Tibial artery (tissue), 4 donors: ENCODE data around the gene SIRPA.
A peak's percentile ranks its signal among the peaks of the same experiment; 100 is the strongest.

Experiments
- DNase-seq, 2 donors: peaks; one replicate each; pipeline ENCODE4 v3.0.0-alpha.2; 2019
- H3K27ac ChIP-seq, 2 donors: fragments of 200-600 bp; sonication (generic) in 1 of 2; 1 replicate in 1 of 2; 2 replicates in 1 of 2; pipeline ENCODE4 v1.5.1; 2018 to 2019; ENCODE audit warnings: mild to moderate bottlenecking in 1 of 2
- H3K27me3 ChIP-seq, 2 donors: fragments of 200-600 bp; sonication (generic) in 1 of 2; one replicate each; pipeline versions ENCODE4 v1.5.1 to v1.6.0; 2016 to 2019
- H3K36me3 ChIP-seq, 3 donors: fragments of 200-600 bp; sonication (generic) in 2 of 3; one replicate each; pipeline ENCODE4 v1.5.1; 2016 to 2019; ENCODE audit warnings: mild to moderate bottlenecking in 2 of 3
- H3K4me1 ChIP-seq, 4 donors: fragments of 200-600 bp; sonication (generic) in 2 of 4; 1 replicate in 3 of 4; 2 replicates in 1 of 4; pipeline ENCODE4 v1.5.1; 2016 to 2019
- H3K4me3 ChIP-seq, 2 donors: fragments of 200-600 bp; sonication (generic) in 1 of 2; 1 replicate in 1 of 2; 2 replicates in 1 of 2; pipeline ENCODE4 v1.5.1; 2018 to 2019; ENCODE audit warnings: mild to moderate bottlenecking in 2 of 2
- H3K9me3 ChIP-seq, 3 donors: fragments of 200-600 bp; sonication (generic) in 1 of 3; one replicate each; pipeline ENCODE4 v1.5.1; 2016 to 2019
- intact Hi-C: fragments of 100-400 bp; cut with DNase I; formaldehyde crosslinking; loops from one replicate; pipeline ENCODE4 v1.15.0; 2023; ENCODE audit warnings: low total_unique reads
- TF ChIP-seq, protein P1 (sequence below), 2 experiments: fragments of 200-600 bp in 1 of 2; fragments of 450-650 bp in 1 of 2; IDR thresholded peaks; one replicate each; pipeline ENCODE4 v1.5.1; 2017 to 2019; ENCODE audit warnings: antibody characterized with exemption in 2 of 2, mild to moderate bottlenecking in 1 of 2, moderate library complexity in 1 of 2

Gene SIRPA

DNA sequence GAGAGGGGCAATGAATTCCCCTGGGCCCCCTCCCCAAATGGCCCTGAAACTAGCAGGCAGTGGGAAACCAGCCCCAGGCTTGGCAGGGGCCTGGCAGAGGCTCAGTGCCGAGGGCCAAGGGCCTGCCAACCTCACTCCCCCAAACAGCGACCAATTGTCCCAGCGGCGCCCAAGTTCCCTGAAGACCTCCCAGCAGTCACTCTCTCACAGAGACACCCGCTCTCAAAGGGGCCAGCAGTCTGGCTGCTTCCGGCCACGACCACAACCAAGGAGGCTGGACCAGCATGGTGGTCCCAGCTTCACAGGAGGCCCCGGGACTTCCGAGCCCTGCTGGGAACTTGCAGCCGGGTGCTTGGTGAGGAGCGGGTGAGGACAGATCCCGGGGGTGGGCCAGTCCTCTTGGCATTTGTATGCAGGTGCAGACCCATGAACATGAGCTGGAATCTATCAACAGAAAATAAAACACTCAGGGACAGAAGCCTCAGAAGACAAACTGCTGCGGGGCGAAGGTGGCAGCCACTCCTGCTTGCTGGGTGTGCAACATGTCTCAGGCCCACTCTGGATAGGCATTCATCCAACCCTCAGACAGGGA is 17.5 kb upstream of the SIRPA start:
- Histone ChIP-seq H3K36me3 (no peaks in the 10 kb centered on the region), H3K27me3 (peaks cover 0 to 6% of the 10 kb centered on the region in 2 donors), H3K9me3 (no peaks in the 10 kb centered on the region), H3K27ac (no peak overlapping the region), H3K4me1 (peaks cover 0 to 17% (median 8%) of the 10 kb centered on the region in 4 donors), H3K4me3 (no peak overlapping the region)
- no peak for DNase-seq
- intact Hi-C loops, result no loop called here
- TF ChIP-seq, protein P1, sequence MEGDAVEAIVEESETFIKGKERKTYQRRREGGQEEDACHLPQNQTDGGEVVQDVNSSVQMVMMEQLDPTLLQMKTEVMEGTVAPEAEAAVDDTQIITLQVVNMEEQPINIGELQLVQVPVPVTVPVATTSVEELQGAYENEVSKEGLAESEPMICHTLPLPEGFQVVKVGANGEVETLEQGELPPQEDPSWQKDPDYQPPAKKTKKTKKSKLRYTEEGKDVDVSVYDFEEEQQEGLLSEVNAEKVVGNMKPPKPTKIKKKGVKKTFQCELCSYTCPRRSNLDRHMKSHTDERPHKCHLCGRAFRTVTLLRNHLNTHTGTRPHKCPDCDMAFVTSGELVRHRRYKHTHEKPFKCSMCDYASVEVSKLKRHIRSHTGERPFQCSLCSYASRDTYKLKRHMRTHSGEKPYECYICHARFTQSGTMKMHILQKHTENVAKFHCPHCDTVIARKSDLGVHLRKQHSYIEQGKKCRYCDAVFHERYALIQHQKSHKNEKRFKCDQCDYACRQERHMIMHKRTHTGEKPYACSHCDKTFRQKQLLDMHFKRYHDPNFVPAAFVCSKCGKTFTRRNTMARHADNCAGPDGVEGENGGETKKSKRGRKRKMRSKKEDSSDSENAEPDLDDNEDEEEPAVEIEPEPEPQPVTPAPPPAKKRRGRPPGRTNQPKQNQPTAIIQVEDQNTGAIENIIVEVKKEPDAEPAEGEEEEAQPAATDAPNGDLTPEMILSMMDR (IDR thresholded peaks at IDR 0.05), result no peak

DNA sequence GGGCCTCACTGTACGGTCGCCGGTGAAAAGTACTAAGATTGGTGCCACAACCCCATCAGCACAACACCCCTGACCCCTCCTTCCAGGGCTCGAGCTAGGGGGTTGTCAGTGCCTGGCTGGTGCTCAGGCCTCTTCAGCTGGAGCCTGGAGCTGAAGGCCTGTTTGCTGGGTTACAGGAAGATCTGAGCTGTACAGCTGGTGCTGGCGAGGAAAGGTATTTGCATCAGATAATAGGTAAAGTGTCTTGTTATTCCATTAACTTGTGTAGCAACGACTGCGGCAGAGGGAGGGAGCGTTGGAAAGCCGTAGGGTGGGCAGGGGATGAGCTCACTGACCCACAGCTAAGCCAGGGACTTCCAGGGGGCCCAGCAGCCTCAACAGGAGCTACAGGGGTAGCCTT is 15.8 kb upstream of the SIRPA start:
- TF ChIP-seq, protein P1 (IDR thresholded peaks at IDR 0.05), result no peak
- Histone ChIP-seq H3K36me3 (no peaks in the 10 kb centered on the region), H3K4me3 (no peak overlapping the region), H3K27ac (no peak overlapping the region), H3K9me3 (no peaks in the 10 kb centered on the region), H3K27me3 (peaks cover 0 to 23% of the 10 kb centered on the region in 2 donors), H3K4me1 (peaks cover 0 to 22% (median 8%) of the 10 kb centered on the region in 4 donors)
- no peak for DNase-seq
- intact Hi-C loops, result no loop called here

DNA sequence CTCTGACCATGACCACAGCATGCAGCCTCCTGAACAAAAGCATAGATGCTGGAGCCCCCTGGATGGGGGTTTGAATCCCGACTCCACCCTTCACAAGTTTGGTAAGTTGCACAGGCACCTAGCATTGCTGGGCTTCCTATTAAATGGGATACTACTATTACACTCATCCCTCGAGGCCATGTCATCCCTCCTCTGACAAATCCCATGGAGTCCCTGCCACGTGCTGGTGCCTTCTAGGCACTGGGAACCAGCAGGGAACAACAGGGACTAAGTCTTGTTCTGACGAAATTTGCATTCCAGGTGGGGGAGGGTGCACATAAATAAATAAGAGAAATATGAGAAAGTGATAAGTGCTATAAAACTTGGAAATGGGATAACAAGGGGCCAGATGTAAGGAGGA is 15.3 kb upstream of the SIRPA start:
- TF ChIP-seq, protein P1 (IDR thresholded peaks at IDR 0.05), result no peak
- H3K9me3 ChIP-seq, result no peaks in the 10 kb centered on the region
- H3K27me3 ChIP-seq, result peaks cover 0 to 26% of the 10 kb centered on the region in 2 donors
- no peak overlapping the region for H3K4me3 ChIP-seq
- no peak overlapping the region for H3K27ac ChIP-seq
- H3K4me1 ChIP-seq, result peaks cover 0 to 21% (median 8%) of the 10 kb centered on the region in 4 donors
- intact Hi-C loops, result no loop called here
- no peak for DNase-seq
- H3K36me3 ChIP-seq, result no peaks in the 10 kb centered on the region

DNA sequence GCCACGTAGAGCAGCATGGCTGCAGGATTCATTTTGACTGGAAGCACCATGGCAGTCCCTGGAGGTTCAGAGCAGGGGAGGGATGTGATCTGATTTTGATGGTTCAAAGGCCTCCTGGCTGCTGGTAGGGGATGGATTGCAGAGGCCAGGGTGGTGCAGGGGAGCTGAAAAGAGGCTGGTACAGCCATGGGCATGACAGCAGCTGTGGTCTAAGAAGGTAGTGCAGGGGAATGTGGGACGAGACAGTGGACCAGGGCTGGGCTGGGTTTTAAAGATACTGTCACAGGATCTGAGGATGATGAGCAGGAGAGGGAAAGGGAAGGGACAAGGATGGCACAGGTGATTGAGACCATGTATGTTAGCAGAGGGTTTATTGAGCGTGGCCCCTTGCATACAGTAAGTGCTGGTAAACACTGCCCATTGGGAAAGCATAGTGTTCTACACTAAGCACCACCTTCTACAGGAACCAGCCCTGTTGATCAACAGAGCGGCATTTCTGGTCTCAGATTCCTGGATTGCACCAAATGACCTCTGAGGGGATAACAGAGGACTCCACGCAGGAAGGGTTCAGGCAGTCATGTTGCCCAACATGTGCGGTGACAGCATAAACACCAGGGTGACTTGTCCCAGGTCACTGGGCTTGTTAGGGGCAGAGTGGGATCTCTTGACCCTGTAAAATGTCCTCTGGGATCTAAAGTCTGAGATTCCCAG is 14.5 kb upstream of the SIRPA start:
- no peak for DNase-seq
- intact Hi-C loops, result no loop called here
- peaks cover 0 to 23% (median 8%) of the 10 kb centered on the region in 4 donors for H3K4me1 ChIP-seq
- H3K4me3 ChIP-seq, result no peak overlapping the region
- H3K36me3 ChIP-seq, result no peaks in the 10 kb centered on the region
- H3K27me3 ChIP-seq, result peaks cover 0 to 27% of the 10 kb centered on the region in 2 donors
- TF ChIP-seq, protein P1 (IDR thresholded peaks at IDR 0.05), result no peak
- H3K27ac ChIP-seq, result no peak overlapping the region
- H3K9me3 ChIP-seq, result no peaks in the 10 kb centered on the region

DNA sequence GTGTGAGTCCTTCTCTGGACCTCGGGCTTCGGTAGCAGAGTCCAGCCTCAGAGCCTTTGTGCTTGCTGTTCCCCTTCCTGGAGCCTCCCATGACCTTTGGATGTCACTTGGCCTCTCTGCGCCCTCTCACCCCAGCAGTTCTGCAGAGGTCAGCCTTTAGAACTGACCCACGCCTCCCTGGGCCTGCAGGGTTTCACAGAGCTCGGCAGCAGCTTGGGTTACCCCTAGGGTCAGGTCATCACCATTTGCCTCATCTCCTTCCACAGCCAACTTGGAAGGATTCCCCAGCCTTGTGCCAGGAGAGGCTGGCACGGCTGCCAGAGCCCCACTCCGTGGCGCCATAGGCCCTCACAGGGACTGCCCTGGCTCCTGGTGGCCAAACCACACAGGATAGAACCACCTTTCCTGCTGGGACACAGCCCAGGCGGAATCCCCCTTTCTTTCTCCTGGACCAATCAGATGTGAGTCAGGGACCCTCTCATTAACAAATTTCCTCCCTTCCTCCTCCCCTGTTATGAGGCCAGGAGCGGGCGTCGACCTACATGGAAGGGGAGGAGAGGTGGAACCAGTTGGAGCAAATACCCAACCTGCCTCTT is 13.9 kb upstream of the SIRPA start:
- H3K4me1 ChIP-seq, result peaks cover 0 to 23% (median 8%) of the 10 kb centered on the region in 4 donors
- H3K9me3 ChIP-seq, result no peaks in the 10 kb centered on the region
- TF ChIP-seq, protein P1 (IDR thresholded peaks at IDR 0.05), result peak in 1 of 2 experiments; percentile 18
- no peak overlapping the region for H3K4me3 ChIP-seq
- intact Hi-C loops, result no loop called here
- H3K27me3 ChIP-seq, result peaks cover 0 to 31% of the 10 kb centered on the region in 2 donors
- no peak overlapping the region for H3K27ac ChIP-seq
- no peak for DNase-seq
- no peaks in the 10 kb centered on the region for H3K36me3 ChIP-seq
